GM23248 (cell line): Measurements from ENCODE around the gene DEFB129. TPM values are rescaled to one million over a fixed set of nuclear protein-coding genes. Genes with fewer than 3 reads are reported as not detected.
A peak's percentile ranks its signal among the peaks of the same experiment; 100 is the strongest.

Experiments used
- DNase-seq: peaks from one replicate; pipeline ENCODE4 v3.0.0-alpha.2; 2015
- H2AFZ ChIP-seq: fragments of 200-600 bp; sonication (generic); 2 replicates; pipeline ENCODE4 v1.6.1; 2016; ENCODE audit warnings: antibody characterized with exemption
- H3F3A ChIP-seq: fragments of 200-600 bp; sonication (generic); 2 replicates; pipeline ENCODE4 v1.6.1; 2016; ENCODE audit warnings: mild to moderate bottlenecking, antibody characterized with exemption, mixed run types; ENCODE audit not compliant: insufficient read depth
- H3K27ac ChIP-seq: fragments of 200-600 bp; sonication (generic); 2 replicates; pipeline ENCODE4 v1.5.1; 2016; ENCODE audit warnings: mild to moderate bottlenecking
- H3K27me3 ChIP-seq: fragments of 200-600 bp; sonication (generic); replicated peaks from 2 replicates; pipeline ENCODE4 v1.6.1; 2016; ENCODE audit warnings: mild to moderate bottlenecking; ENCODE audit not compliant: insufficient read depth
- H3K36me3 ChIP-seq: fragments of 200-600 bp; sonication (generic); 2 replicates; pipeline ENCODE4 v1.6.1; 2016; ENCODE audit warnings: low read depth, mild to moderate bottlenecking
- H3K4me1 ChIP-seq: fragments of 200-600 bp; sonication (generic); 2 replicates; pipeline ENCODE4 v1.6.1; 2016; ENCODE audit warnings: mild to moderate bottlenecking; ENCODE audit not compliant: insufficient read depth
- H3K4me2 ChIP-seq: fragments of 200-600 bp; sonication (generic); one replicate; pipeline ENCODE4 v1.6.1; 2016; ENCODE audit warnings: mild to moderate bottlenecking; ENCODE audit not compliant: unreplicated experiment
- H3K4me3 ChIP-seq: fragments of 200-600 bp; sonication (generic); 2 replicates; pipeline ENCODE4 v1.5.1; 2016; ENCODE audit warnings: mild to moderate bottlenecking
- H3K79me2 ChIP-seq: fragments of 200-600 bp; sonication (generic); 2 replicates; pipeline ENCODE4 v1.6.1; 2016; ENCODE audit warnings: mild to moderate bottlenecking; ENCODE audit not compliant: insufficient read depth
- H3K9ac ChIP-seq: fragments of 200-600 bp; sonication (generic); 2 replicates; pipeline ENCODE4 v1.6.1; 2016; ENCODE audit warnings: mild to moderate bottlenecking
- H3K9me2 ChIP-seq: fragments of 200-600 bp; sonication (generic); 2 replicates; pipeline ENCODE4 v1.6.1; 2016; ENCODE audit warnings: mixed run types, mild to moderate bottlenecking, moderate library complexity; ENCODE audit not compliant: insufficient read depth
- H3K9me3 ChIP-seq: fragments of 200-600 bp; sonication (generic); one replicate; pipeline ENCODE4 v1.6.1; 2017; ENCODE audit warnings: low read depth
- H4K20me1 ChIP-seq: fragments of 200-600 bp; sonication (generic); 2 replicates; pipeline ENCODE4 v1.6.0; 2016; ENCODE audit not compliant: insufficient read depth
- EZH2 ChIP-seq: fragments of 200-600 bp; sonication (generic); IDR thresholded peaks from 2 replicates; pipeline ENCODE4 v1.6.1; 2018; ENCODE audit warnings: antibody characterized with exemption, mild to moderate bottlenecking; ENCODE audit not compliant: insufficient read depth, poor library complexity, severe bottlenecking
- EZH2phosphoT487 ChIP-seq: fragments of 200-600 bp; sonication (generic); IDR thresholded peaks from 2 replicates; pipeline ENCODE4 v1.6.1; 2018; ENCODE audit warnings: antibody characterized with exemption, moderate library complexity, mild to moderate bottlenecking, low read depth; ENCODE audit not compliant: insufficient read depth
- WGBS, 2 experiments: methylation state at CpG; one replicate each; pipeline ENCODE4 v1.1.6; 2015 to 2017; ENCODE audit warnings: low lambda C conversion rate in 2 of 2, low coverage in 1 of 2; ENCODE audit errors: missing lambda C conversion rate in 2 of 2; 5-methylcytosine and 5-hydroxymethylcytosine counted together
- in situ Hi-C: fragments of 300-500 bp; cut with MboI; formaldehyde crosslinking; loops from 2 replicates; pipeline ENCODE4 v1.15.0; 2020
- polyA plus RNA-seq: library from polyadenylated mRNA; unstranded; fragments of >200 nt; fragmentation: Nextera tagmentation; extraction: Ambion mirVana; gene quantifications from 2 replicates; pipeline ENCODE4 v1.2.1, GENCODE V29; 2016
- total RNA-seq: library from RNA; depleted of rRNA; stranded (reverse); fragments of >200 nt; shearing (Covaris generic); gene quantifications from 2 replicates; pipeline ENCODE4 v1.2.3, GENCODE V29; 2014

Gene DEFB129
- total and polyA plus RNA-seq, 2 experiments from 2014 or later: not detected

- H3K4me2 ChIP-seq: no peak overlapping the region
- no peaks in the 10 kb centered on the region for H3K9me3 ChIP-seq
- no peaks in the 10 kb centered on the region for H3K9me2 ChIP-seq
- no peaks in the 10 kb centered on the region for H3K4me1 ChIP-seq
- H3F3A ChIP-seq: no peaks in the 10 kb centered on the region
- no peaks in the 10 kb centered on the region for H3K36me3 ChIP-seq
- TF ChIP-seq EZH2 (no peak), EZH2phosphoT487 (no peak)
- H3K27ac ChIP-seq: no peak overlapping the region
- H3K79me2 ChIP-seq: no peaks in the 10 kb centered on the region
- DNase-seq: no peak
- H3K9ac ChIP-seq: no peak overlapping the region
- H3K27me3 ChIP-seq: peaks cover 17% of the 10 kb centered on the region; the same call in 1 of the 2 replicates
- H4K20me1 ChIP-seq: no peaks in the 10 kb centered on the region
- no peak overlapping the region for H3K4me3 ChIP-seq
- 20 to 32% methylated on average over 2 of the region's 2 CpGs for WGBS, 2 experiments
- in situ Hi-C loops: no loop called here
- no peak overlapping the region for H2AFZ ChIP-seq
Measured at GRCh38 chr20:214383-214782, 12.7 kb upstream of the DEFB129 start.

GRCh38 chr20:215796-216195, 11.3 kb upstream of the DEFB129 start:
- no peak overlapping the region for H3K4me2 ChIP-seq
- in situ Hi-C loops: no loop called here
- no peaks in the 10 kb centered on the region for H3K9me2 ChIP-seq
- H3K9ac ChIP-seq: no peak overlapping the region
- no peaks in the 10 kb centered on the region for H3K36me3 ChIP-seq
- no peaks in the 10 kb centered on the region for H3K9me3 ChIP-seq
- 0 to 8% methylated on average over 1 of the region's 1 CpG for WGBS, 2 experiments
- H3K4me1 ChIP-seq: no peaks in the 10 kb centered on the region
- H3K27me3 ChIP-seq: peaks cover 17% of the 10 kb centered on the region; the same call in 1 of the 2 replicates
- H4K20me1 ChIP-seq: no peaks in the 10 kb centered on the region
- TF ChIP-seq EZH2phosphoT487: no peak
- no peak for TF ChIP-seq EZH2
- no peak overlapping the region for H2AFZ ChIP-seq
- no peaks in the 10 kb centered on the region for H3F3A ChIP-seq
- DNase-seq: no peak
- H3K79me2 ChIP-seq: no peaks in the 10 kb centered on the region
- no peak overlapping the region for H3K4me3 ChIP-seq
- H3K27ac ChIP-seq: no peak overlapping the region

- Histone ChIP-seq H3K4me1 (no peaks in the 10 kb centered on the region), H3K27me3 (peaks cover 15% of the 10 kb centered on the region; the same call in 1 of the 2 replicates), H3K4me2 (no peak overlapping the region), H3K36me3 (no peaks in the 10 kb centered on the region), H3K79me2 (no peaks in the 10 kb centered on the region), H3F3A (no peaks in the 10 kb centered on the region), H2AFZ (no peak overlapping the region), H3K27ac (no peak overlapping the region), H3K9me2 (no peaks in the 10 kb centered on the region), H3K9me3 (no peaks in the 10 kb centered on the region), H4K20me1 (no peaks in the 10 kb centered on the region), H3K4me3 (no peak overlapping the region), H3K9ac (no peak overlapping the region)
- TF ChIP-seq EZH2phosphoT487: no peak
- TF ChIP-seq EZH2: no peak
- WGBS, 2 experiments: 24 to 50% methylated on average over 1 of the region's 1 CpG
- in situ Hi-C loops: no loop called here
- no peak for DNase-seq
Measured at GRCh38 chr20:217266-217665, 9.8 kb upstream of the DEFB129 start.

GRCh38 chr20:219290-220115, 7.6 kb upstream of the DEFB129 start:
- Histone ChIP-seq H3K4me2 (no peak overlapping the region), H3K27me3 (0 out of 2 replicates have a peak, but pooled peaks cover 13% of the 10 kb centered on the region), H4K20me1 (no peaks in the 10 kb centered on the region), H3K27ac (no peak overlapping the region), H3K4me1 (no peaks in the 10 kb centered on the region), H3K36me3 (no peaks in the 10 kb centered on the region), H3K9ac (no peak overlapping the region), H3K4me3 (no peak overlapping the region), H3K9me2 (no peaks in the 10 kb centered on the region), H3K79me2 (no peaks in the 10 kb centered on the region), H3F3A (no peaks in the 10 kb centered on the region), H2AFZ (no peak overlapping the region), H3K9me3 (no peaks in the 10 kb centered on the region)
- WGBS, 2 experiments: 0 to 5% methylated on average over 1 of the region's 1 CpG
- in situ Hi-C loops: no loop called here
- DNase-seq: peak; percentile 42
- no peak for TF ChIP-seq EZH2
- no peak for TF ChIP-seq EZH2phosphoT487
